H1 (cell line): ENCODE measurements around the gene UNC119. TPM values are rescaled to one million over a fixed set of nuclear protein-coding genes. Genes with fewer than 3 reads are reported as not detected.

Source experiments
- CTCF ChIA-PET: fragments of 300-600 bp; sonication (Branson Sonifier 250); formaldehyde crosslinking; loops from one replicate; lab custom pipeline; 2021; ENCODE audit not compliant: partially characterized antibody; lab: Charles Lee
- POLR2A ChIA-PET: fragments of 300-600 bp; sonication (Branson Sonifier 250); formaldehyde crosslinking; loops from one replicate; lab custom pipeline; 2021; ENCODE audit warnings: inconsistent platforms; ENCODE audit not compliant: partially characterized antibody; lab: Charles Lee
- DNase-seq, 2 experiments: peaks; one replicate each; pipeline versions ENCODE4 v3.0.0 to v3.0.0-alpha.2; 2010 to 2022; ENCODE audit warnings: low spot score in 2 of 2, low read depth in 1 of 2, mixed read lengths in 1 of 2
- FAIRE-seq: peaks from 2 replicates; lab custom pipeline; 2011; peaks lifted over from hg19 to GRCh38; lab: Jason Lieb, UNC
- H2AFZ ChIP-seq: 2 replicates; pipeline ENCODE4 v1.8.1; 2012; ENCODE audit warnings: low read length, inconsistent platforms
- H2AK5ac ChIP-seq: 2 replicates; pipeline ENCODE4 v1.6.1; 2013; ENCODE audit warnings: low read depth, low read length
- H2BK120ac ChIP-seq: replicated peaks from 2 replicates; pipeline ENCODE3; 2013; ENCODE audit warnings: low read depth, low read length, inconsistent platforms
- H2BK12ac ChIP-seq: 2 replicates; pipeline ENCODE4 v1.6.1; 2013; ENCODE audit warnings: low read depth, low read length
- H2BK15ac ChIP-seq: 2 replicates; pipeline ENCODE4 v1.6.1; 2013; ENCODE audit warnings: low read length
- H2BK20ac ChIP-seq: 2 replicates; pipeline ENCODE4 v1.6.1; 2013; ENCODE audit warnings: low read length
- H2BK5ac ChIP-seq: 2 replicates; pipeline ENCODE4 v1.6.1; 2013; ENCODE audit warnings: low read depth, low read length
- H3K14ac ChIP-seq: 2 replicates; pipeline ENCODE4 v1.6.1; 2013; ENCODE audit warnings: inconsistent platforms; ENCODE audit not compliant: insufficient read length
- H3K18ac ChIP-seq: 2 replicates; pipeline ENCODE4 v1.6.1; 2013; ENCODE audit warnings: low read length; ENCODE audit errors: extremely low read depth
- H3K23ac ChIP-seq: 2 replicates; pipeline ENCODE4 v1.6.1; 2013; ENCODE audit warnings: inconsistent platforms; ENCODE audit not compliant: insufficient read length
- H3K23me2 ChIP-seq: 2 replicates; pipeline ENCODE4 v1.6.1; 2013; ENCODE audit warnings: low read depth, low read length
- H3K27ac ChIP-seq: 2 replicates; pipeline ENCODE4 v1.6.1; 2011; ENCODE audit warnings: low read depth, low read length, inconsistent platforms
- H3K27me3 ChIP-seq, 4 experiments: replicated peaks in 1 of 4; 1 replicate in 1 of 4; 2 replicates in 3 of 4; pipeline versions ENCODE4 v1.6.1 to v1.8.1; 2011 to 2013; ENCODE audit warnings: low read length in 3 of 4, mild to moderate bottlenecking in 3 of 4, inconsistent platforms in 2 of 4, mixed read lengths in 2 of 4, moderate library complexity in 1 of 4; ENCODE audit not compliant: control insufficient read depth in 3 of 4, insufficient read depth in 3 of 4; ENCODE audit errors: extremely low read depth in 1 of 4
- H3K36me3 ChIP-seq, 4 experiments: 2 replicates each; pipeline versions ENCODE4 v1.6.1 to v1.8.1; 2011 to 2013; ENCODE audit warnings: mild to moderate bottlenecking in 4 of 4, low read length in 3 of 4, moderate library complexity in 2 of 4, control low read depth in 1 of 4, inconsistent platforms in 1 of 4; ENCODE audit not compliant: insufficient read depth in 4 of 4, control insufficient read depth in 2 of 4
- H3K4ac ChIP-seq: replicated peaks from 2 replicates; pipeline ENCODE3; 2013; ENCODE audit warnings: low read length, low read depth, mixed read lengths, inconsistent platforms; ENCODE audit not compliant: insufficient read length
- H3K4me1 ChIP-seq, 4 experiments: replicated peaks in 1 of 4; 1 replicate in 1 of 4; 2 replicates in 3 of 4; pipeline versions ENCODE4 v1.6.1 to v1.8.1; 2011 to 2013; ENCODE audit warnings: low read length in 3 of 4, inconsistent platforms in 2 of 4, mixed read lengths in 1 of 4; ENCODE audit not compliant: insufficient read depth in 4 of 4, control insufficient read depth in 3 of 4
- H3K4me2 ChIP-seq, 2 experiments: 2 replicates each; pipeline versions ENCODE4 v1.6.1 to v1.8.1; 2011 to 2013; ENCODE audit warnings: low read depth in 2 of 2, low read length in 2 of 2, control low read depth in 1 of 2, inconsistent platforms in 1 of 2, mild to moderate bottlenecking in 1 of 2; ENCODE audit not compliant: insufficient read depth in 1 of 2
- H3K4me3 ChIP-seq, 4 experiments: fragments of 200-600, 300-600 bp in 1 of 4; sonication (generic), shearing (Covaris generic), sonication (Bioruptor Twin) in 1 of 4; 2 replicates each; pipeline versions ENCODE4 v1.5.1 to v1.8.1; 2011 to 2016; ENCODE audit warnings: low read length in 4 of 4, low read depth in 3 of 4, control low read depth in 2 of 4, inconsistent platforms in 2 of 4, mild to moderate bottlenecking in 2 of 4, mixed read lengths in 1 of 4, moderate library complexity in 1 of 4; ENCODE audit not compliant: insufficient read depth in 2 of 4; ENCODE audit errors: extremely low read depth in 1 of 4
- H3K56ac ChIP-seq: replicated peaks from 2 replicates; pipeline ENCODE3; 2013; ENCODE audit warnings: low read depth, mild to moderate bottlenecking, mixed read lengths, low read length, inconsistent platforms; ENCODE audit not compliant: insufficient read length
- H3K79me1 ChIP-seq: 2 replicates; pipeline ENCODE4 v1.6.1; 2013; ENCODE audit warnings: low read depth, low read length, control low read depth
- H3K79me2 ChIP-seq, 2 experiments: 2 replicates each; pipeline versions ENCODE4 v1.6.1 to v1.8.1; 2012 to 2013; ENCODE audit warnings: low read length in 2 of 2, mild to moderate bottlenecking in 2 of 2, inconsistent platforms in 1 of 2; ENCODE audit not compliant: insufficient read depth in 2 of 2, control insufficient read depth in 1 of 2
- H3K9ac ChIP-seq, 4 experiments: replicated peaks in 1 of 4; 1 replicate in 1 of 4; 2 replicates in 3 of 4; pipeline versions ENCODE4 v1.6.1 to v1.8.1; 2011 to 2013; ENCODE audit warnings: low read depth in 3 of 4, low read length in 3 of 4, control low read depth in 2 of 4, mild to moderate bottlenecking in 2 of 4, moderate library complexity in 2 of 4, inconsistent platforms in 1 of 4; ENCODE audit errors: extremely low read depth in 1 of 4
- H3K9me3 ChIP-seq, 2 experiments: 2 replicates each; pipeline versions ENCODE4 v1.6.1 to v1.8.1; 2012 to 2013; ENCODE audit warnings: mild to moderate bottlenecking in 2 of 2, moderate library complexity in 2 of 2, control low read depth in 1 of 2, inconsistent platforms in 1 of 2, low read depth in 1 of 2, low read length in 1 of 2, mixed read lengths in 1 of 2; ENCODE audit not compliant: insufficient read depth in 2 of 2
- H4K20me1 ChIP-seq, 2 experiments: replicated peaks in 1 of 2; 2 replicates each; pipeline versions ENCODE3 to v1.8.1; 2011 to 2013; ENCODE audit warnings: inconsistent platforms in 2 of 2, low read length in 2 of 2, mild to moderate bottlenecking in 1 of 2; ENCODE audit not compliant: insufficient read depth in 2 of 2, control insufficient read depth in 1 of 2
- H4K5ac ChIP-seq: 2 replicates; pipeline ENCODE4 v1.6.1; 2013; ENCODE audit warnings: low read length, low read depth, mixed read lengths, inconsistent platforms; ENCODE audit not compliant: insufficient read length
- H4K8ac ChIP-seq: 2 replicates; pipeline ENCODE4 v1.8.0; 2013; ENCODE audit warnings: mild to moderate bottlenecking, moderate library complexity, low read length, inconsistent platforms; ENCODE audit not compliant: insufficient read depth; ENCODE audit errors: extremely low read depth
- H4K91ac ChIP-seq: replicated peaks from 2 replicates; pipeline ENCODE3; 2013; ENCODE audit warnings: low read length, mixed read lengths, inconsistent platforms; ENCODE audit not compliant: insufficient read length
- BCL11A ChIP-seq, 2 experiments: IDR thresholded peaks; one replicate each; pipeline ENCODE4 v1.6.1; 2011; ENCODE audit warnings: low read depth in 2 of 2, low read length in 2 of 2, mild to moderate bottlenecking in 2 of 2
- SP1 ChIP-seq: IDR thresholded peaks from 2 replicates; pipeline ENCODE4 v1.6.1; 2011; ENCODE audit warnings: low read depth, low read length
- SRF ChIP-seq: IDR thresholded peaks from 2 replicates; pipeline ENCODE4 v1.6.1; 2011; ENCODE audit warnings: mild to moderate bottlenecking, low read depth, low read length, moderate library complexity
- TCF12 ChIP-seq: IDR thresholded peaks from 2 replicates; pipeline ENCODE4 v1.6.1; 2011; ENCODE audit warnings: low read depth, mild to moderate bottlenecking, low read length
- WGBS, 2 experiments: shearing (Covaris generic) in 1 of 2; methylation state at CpG; one replicate each; pipeline versions ENCODE4 v1.1.6 to v1.1.7; 2013 to 2015; ENCODE audit warnings: low lambda C conversion rate in 2 of 2, mixed read lengths in 2 of 2, inconsistent platforms in 1 of 2, low coverage in 1 of 2, missing lambda C conversion rate in 1 of 2; ENCODE audit not compliant: insufficient replicate concordance in 2 of 2, insufficient coverage in 1 of 2, insufficient read length in 1 of 2; ENCODE audit errors: extremely low coverage in 1 of 2, missing lambda C conversion rate in 1 of 2; 5-methylcytosine and 5-hydroxymethylcytosine counted together
- polyA plus RNA-seq, 7 experiments: library from polyadenylated mRNA; depleted of rRNA in 3 of 7; stranded (reverse) in 5 of 7; unstranded in 2 of 7; fragments of >200 nt in 5 of 7; fragments of 200-250 nt in 2 of 7; gene quantifications; 1 replicate in 5 of 7; 2 replicates in 1 of 7; 4 replicates in 1 of 7; pipeline versions ENCODE4 v1.2.1 to v1.2.3, GENCODE V29; 2011 to 2013; ENCODE audit warnings: missing spikeins in 2 of 7, mixed read lengths in 2 of 7
- total RNA-seq: library from RNA; stranded (reverse); fragmentation: NEBNext Ultra II Directional; extraction: Animal tissue kit (Norgen Biotek cat#: 25700); gene quantifications from 2 replicates; pipeline ENCODE4 v1.2.1, GENCODE V29; 2021
- TF ChIP-seq, protein P1 (sequence below), 3 experiments: IDR thresholded peaks; 1 replicate in 2 of 3; 2 replicates in 1 of 3; pipeline versions ENCODE4 v1.5.1 to v1.6.1; 2011; ENCODE audit warnings: low read length in 3 of 3, mild to moderate bottlenecking in 3 of 3, inconsistent platforms in 2 of 3, low read depth in 1 of 3, moderate library complexity in 1 of 3; ENCODE audit not compliant: insufficient read depth in 1 of 3; ENCODE audit errors: control extremely low read depth in 1 of 3
- TF ChIP-seq, protein P2 (sequence below): IDR thresholded peaks from 2 replicates; pipeline ENCODE4 v1.6.1; 2012; ENCODE audit warnings: inconsistent platforms

The UNC119 gene
- total and polyA plus RNA-seq, 2 of the 8 experiments (the other 6 are each of a cell fraction or from before 2014, with no cell fraction given), result 43.5 to 94.4 TPM

DNA sequence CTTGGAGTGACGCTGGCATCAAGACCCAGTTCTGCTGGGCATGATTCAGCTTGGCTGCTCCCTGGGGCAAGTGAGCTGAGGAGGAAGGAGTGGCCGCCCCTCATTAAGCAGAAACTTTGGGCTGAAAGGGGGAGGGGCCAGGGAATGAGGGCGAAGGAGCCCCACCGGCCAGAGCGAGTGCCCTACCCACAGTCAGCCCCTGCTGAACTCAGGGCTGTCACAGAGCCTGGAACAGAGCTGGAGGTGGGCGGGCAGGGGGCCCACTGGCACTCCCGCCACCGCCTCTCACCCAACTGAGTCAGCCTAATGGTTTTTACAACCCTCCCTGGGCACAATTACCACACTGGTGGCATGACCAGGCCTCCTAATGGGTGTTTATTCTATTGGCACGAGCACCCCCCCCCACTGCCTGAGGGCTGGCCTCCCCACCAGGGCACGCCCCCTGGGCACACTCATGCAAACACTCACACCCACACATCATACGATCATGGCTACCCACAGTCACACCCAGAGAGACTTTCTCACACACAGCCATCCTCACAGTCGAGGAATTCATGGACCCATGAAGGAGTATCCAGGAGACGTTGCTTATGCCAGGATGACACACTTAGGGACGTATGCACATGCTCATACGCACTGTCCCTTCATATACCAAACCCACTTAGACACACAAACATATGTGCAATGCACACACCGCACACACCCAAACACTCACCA, 19.2 kb downstream of the UNC119 start:
- Histone ChIP-seq H3K79me1 (no peaks in the 10 kb centered on the region), H3K18ac (no peak overlapping the region), H3K9ac (no peak overlapping the region), H3K14ac (no peak overlapping the region), H3K27ac (no peak overlapping the region), H3K23ac (no peak overlapping the region), H3K36me3 (no peaks in the 10 kb centered on the region), H2BK120ac (no peak overlapping the region), H3K4me2 (no peak overlapping the region), H2BK15ac (no peak overlapping the region; the same call in 1 of the 2 replicates), H4K20me1 (no peaks in the 10 kb centered on the region), H3K4me3 (no peak overlapping the region), H2BK20ac (no peak overlapping the region), H2BK5ac (no peak overlapping the region), H3K79me2 (no peaks in the 10 kb centered on the region), H2AK5ac (no peak overlapping the region), H3K56ac (no peak overlapping the region), H3K9me3 (no peaks in the 10 kb centered on the region), H4K5ac (no peak overlapping the region), H2AFZ (no peak overlapping the region), H3K27me3 (no peaks in the 10 kb centered on the region), H4K8ac (peak overlapping the region; percentile 60), H3K4ac (no peak overlapping the region), H3K23me2 (no peaks in the 10 kb centered on the region), H4K91ac (no peak overlapping the region), H2BK12ac (no peak overlapping the region), H3K4me1 (peaks cover 0 to 5% (median 0%) of the 10 kb centered on the region in 4 experiments; a peak in 2 of 7 replicates)
- DNase-seq (no peak), FAIRE-seq (no peak)
- 78% methylated on average over 15 of the region's 16 CpGs; no CpG with 5 or more reads in 1 of the 2 experiments for WGBS, 2 experiments
- TF ChIP-seq SRF (no peak), BCL11A (IDR thresholded peaks at IDR 0.05; ENCODE audit: low read depth in 2 of 2, low read length in 2 of 2) (no peak), TCF12 (no peak), SP1 (no peak)
- TF ChIP-seq, protein P1, sequence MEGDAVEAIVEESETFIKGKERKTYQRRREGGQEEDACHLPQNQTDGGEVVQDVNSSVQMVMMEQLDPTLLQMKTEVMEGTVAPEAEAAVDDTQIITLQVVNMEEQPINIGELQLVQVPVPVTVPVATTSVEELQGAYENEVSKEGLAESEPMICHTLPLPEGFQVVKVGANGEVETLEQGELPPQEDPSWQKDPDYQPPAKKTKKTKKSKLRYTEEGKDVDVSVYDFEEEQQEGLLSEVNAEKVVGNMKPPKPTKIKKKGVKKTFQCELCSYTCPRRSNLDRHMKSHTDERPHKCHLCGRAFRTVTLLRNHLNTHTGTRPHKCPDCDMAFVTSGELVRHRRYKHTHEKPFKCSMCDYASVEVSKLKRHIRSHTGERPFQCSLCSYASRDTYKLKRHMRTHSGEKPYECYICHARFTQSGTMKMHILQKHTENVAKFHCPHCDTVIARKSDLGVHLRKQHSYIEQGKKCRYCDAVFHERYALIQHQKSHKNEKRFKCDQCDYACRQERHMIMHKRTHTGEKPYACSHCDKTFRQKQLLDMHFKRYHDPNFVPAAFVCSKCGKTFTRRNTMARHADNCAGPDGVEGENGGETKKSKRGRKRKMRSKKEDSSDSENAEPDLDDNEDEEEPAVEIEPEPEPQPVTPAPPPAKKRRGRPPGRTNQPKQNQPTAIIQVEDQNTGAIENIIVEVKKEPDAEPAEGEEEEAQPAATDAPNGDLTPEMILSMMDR (IDR thresholded peaks at IDR 0.05; ENCODE audit: control extremely low read depth in 1 of 3, insufficient read depth in 1 of 3, low read depth in 1 of 3, low read length in 3 of 3), result no peak
- TF ChIP-seq, protein P2, sequence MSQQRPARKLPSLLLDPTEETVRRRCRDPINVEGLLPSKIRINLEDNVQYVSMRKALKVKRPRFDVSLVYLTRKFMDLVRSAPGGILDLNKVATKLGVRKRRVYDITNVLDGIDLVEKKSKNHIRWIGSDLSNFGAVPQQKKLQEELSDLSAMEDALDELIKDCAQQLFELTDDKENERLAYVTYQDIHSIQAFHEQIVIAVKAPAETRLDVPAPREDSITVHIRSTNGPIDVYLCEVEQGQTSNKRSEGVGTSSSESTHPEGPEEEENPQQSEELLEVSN, result no peak
- CTCF ChIA-PET, result interaction anchor here (2.8 to 5.9 kb wide), 3 partner anchors 14 to 38 kb away, joined by 9 to 80 read pairs (median 45); no protein-coding TSS in a partner anchor
- POLR2A ChIA-PET, result interaction anchor here (1.1 kb wide), 1 partner anchor 12 kb away, joined by 4 read pairs; no protein-coding TSS in a partner anchor
